ENCODE measurements around the gene CYP1B1.

GRCh38 chr2:38064801-38065501 is 11.0 kb downstream of the CYP1B1 start:
- TF ChIP-seq CTCF (IDR thresholded peaks at IDR 0.05): no peak
- no peak for TF ChIP-seq POLR2AphosphoS5 (IDR thresholded peaks at IDR 0.05)
- TF ChIP-seq POLR2A (IDR thresholded peaks at IDR 0.05): no peak
- TF ChIP-seq EP300 (IDR thresholded peaks at IDR 0.05): no peak

All from suprapubic skin (tissue), 4 donors.